H1 (cell line): ENCODE results near the gene RPL21. TPM values are rescaled to one million over a fixed set of nuclear protein-coding genes. Genes with fewer than 3 reads are reported as not detected.

Experiments used
- CTCF ChIA-PET: fragments of 300-600 bp; sonication (Branson Sonifier 250); formaldehyde crosslinking; loops from one replicate; lab custom pipeline; 2021; ENCODE audit not compliant: partially characterized antibody; lab: Charles Lee
- POLR2A ChIA-PET: fragments of 300-600 bp; sonication (Branson Sonifier 250); formaldehyde crosslinking; loops from one replicate; lab custom pipeline; 2021; ENCODE audit warnings: inconsistent platforms; ENCODE audit not compliant: partially characterized antibody; lab: Charles Lee
- DNase-seq, 2 experiments: peaks; one replicate each; pipeline versions ENCODE4 v3.0.0 to v3.0.0-alpha.2; 2010 to 2022; ENCODE audit warnings: low spot score in 2 of 2, low read depth in 1 of 2, mixed read lengths in 1 of 2
- FAIRE-seq: peaks from 2 replicates; lab custom pipeline; 2011; peaks lifted over from hg19 to GRCh38; lab: Jason Lieb, UNC
- H2AFZ ChIP-seq: 2 replicates; pipeline ENCODE4 v1.8.1; 2012; ENCODE audit warnings: low read length, inconsistent platforms
- H2AK5ac ChIP-seq: 2 replicates; pipeline ENCODE4 v1.6.1; 2013; ENCODE audit warnings: low read depth, low read length
- H2BK120ac ChIP-seq: replicated peaks from 2 replicates; pipeline ENCODE3; 2013; ENCODE audit warnings: low read depth, low read length, inconsistent platforms
- H2BK12ac ChIP-seq: 2 replicates; pipeline ENCODE4 v1.6.1; 2013; ENCODE audit warnings: low read depth, low read length
- H2BK15ac ChIP-seq: 2 replicates; pipeline ENCODE4 v1.6.1; 2013; ENCODE audit warnings: low read length
- H2BK20ac ChIP-seq: 2 replicates; pipeline ENCODE4 v1.6.1; 2013; ENCODE audit warnings: low read length
- H2BK5ac ChIP-seq: 2 replicates; pipeline ENCODE4 v1.6.1; 2013; ENCODE audit warnings: low read depth, low read length
- H3K14ac ChIP-seq: 2 replicates; pipeline ENCODE4 v1.6.1; 2013; ENCODE audit warnings: inconsistent platforms; ENCODE audit not compliant: insufficient read length
- H3K18ac ChIP-seq: 2 replicates; pipeline ENCODE4 v1.6.1; 2013; ENCODE audit warnings: low read length; ENCODE audit errors: extremely low read depth
- H3K23ac ChIP-seq: 2 replicates; pipeline ENCODE4 v1.6.1; 2013; ENCODE audit warnings: inconsistent platforms; ENCODE audit not compliant: insufficient read length
- H3K23me2 ChIP-seq: 2 replicates; pipeline ENCODE4 v1.6.1; 2013; ENCODE audit warnings: low read depth, low read length
- H3K27ac ChIP-seq: 2 replicates; pipeline ENCODE4 v1.6.1; 2011; ENCODE audit warnings: low read depth, low read length, inconsistent platforms
- H3K27me3 ChIP-seq, 4 experiments: replicated peaks in 1 of 4; 1 replicate in 1 of 4; 2 replicates in 3 of 4; pipeline versions ENCODE4 v1.6.1 to v1.8.1; 2011 to 2013; ENCODE audit warnings: low read length in 3 of 4, mild to moderate bottlenecking in 3 of 4, inconsistent platforms in 2 of 4, mixed read lengths in 2 of 4, moderate library complexity in 1 of 4; ENCODE audit not compliant: control insufficient read depth in 3 of 4, insufficient read depth in 3 of 4; ENCODE audit errors: extremely low read depth in 1 of 4
- H3K36me3 ChIP-seq, 4 experiments: 2 replicates each; pipeline versions ENCODE4 v1.6.1 to v1.8.1; 2011 to 2013; ENCODE audit warnings: mild to moderate bottlenecking in 4 of 4, low read length in 3 of 4, moderate library complexity in 2 of 4, control low read depth in 1 of 4, inconsistent platforms in 1 of 4; ENCODE audit not compliant: insufficient read depth in 4 of 4, control insufficient read depth in 2 of 4
- H3K4ac ChIP-seq: replicated peaks from 2 replicates; pipeline ENCODE3; 2013; ENCODE audit warnings: low read length, low read depth, mixed read lengths, inconsistent platforms; ENCODE audit not compliant: insufficient read length
- H3K4me1 ChIP-seq, 4 experiments: replicated peaks in 1 of 4; 1 replicate in 1 of 4; 2 replicates in 3 of 4; pipeline versions ENCODE4 v1.6.1 to v1.8.1; 2011 to 2013; ENCODE audit warnings: low read length in 3 of 4, inconsistent platforms in 2 of 4, mixed read lengths in 1 of 4; ENCODE audit not compliant: insufficient read depth in 4 of 4, control insufficient read depth in 3 of 4
- H3K4me2 ChIP-seq, 2 experiments: 2 replicates each; pipeline versions ENCODE4 v1.6.1 to v1.8.1; 2011 to 2013; ENCODE audit warnings: low read depth in 2 of 2, low read length in 2 of 2, control low read depth in 1 of 2, inconsistent platforms in 1 of 2, mild to moderate bottlenecking in 1 of 2; ENCODE audit not compliant: insufficient read depth in 1 of 2
- H3K4me3 ChIP-seq, 4 experiments: fragments of 200-600, 300-600 bp in 1 of 4; sonication (generic), shearing (Covaris generic), sonication (Bioruptor Twin) in 1 of 4; 2 replicates each; pipeline versions ENCODE4 v1.5.1 to v1.8.1; 2011 to 2016; ENCODE audit warnings: low read length in 4 of 4, low read depth in 3 of 4, control low read depth in 2 of 4, inconsistent platforms in 2 of 4, mild to moderate bottlenecking in 2 of 4, mixed read lengths in 1 of 4, moderate library complexity in 1 of 4; ENCODE audit not compliant: insufficient read depth in 2 of 4; ENCODE audit errors: extremely low read depth in 1 of 4
- H3K56ac ChIP-seq: replicated peaks from 2 replicates; pipeline ENCODE3; 2013; ENCODE audit warnings: low read depth, mild to moderate bottlenecking, mixed read lengths, low read length, inconsistent platforms; ENCODE audit not compliant: insufficient read length
- H3K79me1 ChIP-seq: 2 replicates; pipeline ENCODE4 v1.6.1; 2013; ENCODE audit warnings: low read depth, low read length, control low read depth
- H3K79me2 ChIP-seq, 2 experiments: 2 replicates each; pipeline versions ENCODE4 v1.6.1 to v1.8.1; 2012 to 2013; ENCODE audit warnings: low read length in 2 of 2, mild to moderate bottlenecking in 2 of 2, inconsistent platforms in 1 of 2; ENCODE audit not compliant: insufficient read depth in 2 of 2, control insufficient read depth in 1 of 2
- H3K9ac ChIP-seq, 4 experiments: replicated peaks in 1 of 4; 1 replicate in 1 of 4; 2 replicates in 3 of 4; pipeline versions ENCODE4 v1.6.1 to v1.8.1; 2011 to 2013; ENCODE audit warnings: low read depth in 3 of 4, low read length in 3 of 4, control low read depth in 2 of 4, mild to moderate bottlenecking in 2 of 4, moderate library complexity in 2 of 4, inconsistent platforms in 1 of 4; ENCODE audit errors: extremely low read depth in 1 of 4
- H3K9me3 ChIP-seq, 2 experiments: 2 replicates each; pipeline versions ENCODE4 v1.6.1 to v1.8.1; 2012 to 2013; ENCODE audit warnings: mild to moderate bottlenecking in 2 of 2, moderate library complexity in 2 of 2, control low read depth in 1 of 2, inconsistent platforms in 1 of 2, low read depth in 1 of 2, low read length in 1 of 2, mixed read lengths in 1 of 2; ENCODE audit not compliant: insufficient read depth in 2 of 2
- H4K20me1 ChIP-seq, 2 experiments: replicated peaks in 1 of 2; 2 replicates each; pipeline versions ENCODE3 to v1.8.1; 2011 to 2013; ENCODE audit warnings: inconsistent platforms in 2 of 2, low read length in 2 of 2, mild to moderate bottlenecking in 1 of 2; ENCODE audit not compliant: insufficient read depth in 2 of 2, control insufficient read depth in 1 of 2
- H4K5ac ChIP-seq: 2 replicates; pipeline ENCODE4 v1.6.1; 2013; ENCODE audit warnings: low read length, low read depth, mixed read lengths, inconsistent platforms; ENCODE audit not compliant: insufficient read length
- H4K8ac ChIP-seq: 2 replicates; pipeline ENCODE4 v1.8.0; 2013; ENCODE audit warnings: mild to moderate bottlenecking, moderate library complexity, low read length, inconsistent platforms; ENCODE audit not compliant: insufficient read depth; ENCODE audit errors: extremely low read depth
- H4K91ac ChIP-seq: replicated peaks from 2 replicates; pipeline ENCODE3; 2013; ENCODE audit warnings: low read length, mixed read lengths, inconsistent platforms; ENCODE audit not compliant: insufficient read length
- JUN ChIP-seq: IDR thresholded peaks from 2 replicates; pipeline ENCODE4 v1.6.1; 2011; ENCODE audit warnings: low read depth, mild to moderate bottlenecking, improper control_type of control experiment, low read length
- WGBS, 2 experiments: shearing (Covaris generic) in 1 of 2; methylation state at CpG; one replicate each; pipeline versions ENCODE4 v1.1.6 to v1.1.7; 2013 to 2015; ENCODE audit warnings: low lambda C conversion rate in 2 of 2, mixed read lengths in 2 of 2, inconsistent platforms in 1 of 2, low coverage in 1 of 2, missing lambda C conversion rate in 1 of 2; ENCODE audit not compliant: insufficient replicate concordance in 2 of 2, insufficient coverage in 1 of 2, insufficient read length in 1 of 2; ENCODE audit errors: extremely low coverage in 1 of 2, missing lambda C conversion rate in 1 of 2; 5-methylcytosine and 5-hydroxymethylcytosine counted together
- polyA plus RNA-seq, 7 experiments: library from polyadenylated mRNA; depleted of rRNA in 3 of 7; stranded (reverse) in 5 of 7; unstranded in 2 of 7; fragments of >200 nt in 5 of 7; fragments of 200-250 nt in 2 of 7; gene quantifications; 1 replicate in 5 of 7; 2 replicates in 1 of 7; 4 replicates in 1 of 7; pipeline versions ENCODE4 v1.2.1 to v1.2.3, GENCODE V29; 2011 to 2013; ENCODE audit warnings: missing spikeins in 2 of 7, mixed read lengths in 2 of 7
- total RNA-seq: library from RNA; stranded (reverse); fragmentation: NEBNext Ultra II Directional; extraction: Animal tissue kit (Norgen Biotek cat#: 25700); gene quantifications from 2 replicates; pipeline ENCODE4 v1.2.1, GENCODE V29; 2021

Gene RPL21
- total and polyA plus RNA-seq, 2 of the 8 experiments (the other 6 are each of a cell fraction or from before 2014, with no cell fraction given) = 624 to 1,283 TPM

GRCh38 chr13:27250833-27251165, 559 bp upstream of the RPL21 start:
- peaks cover 17 to 64% of the 10 kb centered on the region in 2 experiments for H3K79me2 ChIP-seq
- H3K36me3 ChIP-seq = peaks cover 7 to 28% (median 15%) of the 10 kb centered on the region in 4 experiments; a peak in 7 of 8 replicates
- TF ChIP-seq JUN = no peak

More at GRCh38 chr13:27250833-27251165, 559 bp upstream of the RPL21 start:
- Histone ChIP-seq H3K4ac (no peak overlapping the region), H3K27me3 (no peaks in the 10 kb centered on the region), H3K23ac (no peak overlapping the region), H4K8ac (no peak overlapping the region), H2AFZ (peak overlapping the region; percentile 63; the same call in 1 of the 2 replicates), H2BK20ac (no peak overlapping the region), H3K23me2 (0 out of 2 replicates have a peak, but pooled peaks cover 5% of the 10 kb centered on the region), H2BK12ac (no peak overlapping the region; the same call in 1 of the 2 replicates), H3K9me3 (no peaks in the 10 kb centered on the region), H3K79me1 (no peaks in the 10 kb centered on the region; the same call in 1 of the 2 replicates), H2BK15ac (no peak overlapping the region), H3K4me2 (peak overlapping the region; percentile 57 to 85; a peak in 3 of 4 replicates), H3K4me1 (peaks cover 0 to 8% (median 5%) of the 10 kb centered on the region in 4 experiments; a peak in 4 of 7 replicates), H3K14ac (no peak overlapping the region), H4K91ac (no peak overlapping the region), H3K56ac (no peak overlapping the region), H3K27ac (peak overlapping the region; percentile 99), H3K18ac (no peak overlapping the region), H3K4me3 (peak overlapping the region; percentile 98 to 99 (median 98)), H4K5ac (no peak overlapping the region), H3K9ac (peak overlapping the region; percentile 48 to 100 (median 92); a peak in 6 of 7 replicates), H4K20me1 (peaks cover 3 to 4% of the 10 kb centered on the region in 2 experiments), H2AK5ac (no peak overlapping the region), H2BK120ac (no peak overlapping the region), H2BK5ac (peak overlapping the region; percentile 100; the same call in 1 of the 2 replicates)
- CTCF ChIA-PET = no interaction called here
- WGBS, 2 experiments = 1% methylated on average over 9 of the region's 9 CpGs; no CpG with 5 or more reads in 1 of the 2 experiments
- FAIRE-seq = no peak
- no peak for DNase-seq
- POLR2A ChIA-PET = interaction anchor here (0.6 to 1.3 kb wide), 37 partner anchors 9 to 683 kb away, joined by 3 to 29 read pairs (median 4); partner anchors contain the start of gene RASL11A
